Activated B cell treated with CpG ODN at 0.5 μM for 24 hours (primary cell): ENCODE data around the gene MPL. TPM values are rescaled to one million over a fixed set of nuclear protein-coding genes. Genes with fewer than 3 reads are reported as not detected.

ENCODE experiments used
- ATAC-seq: fragments of 200-7000 bp; cut with Tn5 transposase; one replicate; pipeline ENCODE4 v1.10.0; 2021; ENCODE audit warnings: low read depth, mild to moderate bottlenecking, moderate library complexity
- CTCF ChIA-PET: fragments of 350-600 bp; sonication (Branson Sonifier 250); formaldehyde crosslinking; loops from one replicate; lab custom pipeline; 2021; ENCODE audit warnings: antibody characterized with exemption; lab: Charles Lee
- POLR2A ChIA-PET: fragments of 350-600 bp; sonication (Branson Sonifier 250); formaldehyde crosslinking; loops from one replicate; lab custom pipeline; 2021; ENCODE audit warnings: antibody characterized with exemption; lab: Charles Lee
- DNase-seq: peaks from one replicate; pipeline ENCODE4 v3.0.0; 2022
- H3K27ac Mint-ChIP-seq: one replicate; pipeline ENCODE4 v1.8.0; 2020; ENCODE audit warnings: mixed read lengths
- H3K27me3 Mint-ChIP-seq: one replicate; pipeline ENCODE4 v1.8.0; 2021; ENCODE audit warnings: mixed read lengths
- H3K36me3 Mint-ChIP-seq: one replicate; pipeline ENCODE4 v1.8.0; 2021; ENCODE audit warnings: low read depth, mixed read lengths
- H3K4me1 Mint-ChIP-seq: one replicate; pipeline ENCODE4 v1.8.0; 2021; ENCODE audit warnings: mixed read lengths
- H3K4me3 Mint-ChIP-seq: one replicate; pipeline ENCODE4 v1.8.0; 2020; ENCODE audit warnings: mild to moderate bottlenecking, mixed read lengths
- H3K9me3 Mint-ChIP-seq: one replicate; pipeline ENCODE4 v1.8.0; 2020; ENCODE audit warnings: mixed read lengths
- intact Hi-C: fragments of 100-400 bp; cut with micrococcal nuclease; formaldehyde crosslinking; loops from one replicate; pipeline ENCODE4 v1.15.1; 2024
- total RNA-seq: library from RNA; stranded (reverse); gene quantifications from 2 replicates; pipeline ENCODE4 v1.2.3, GENCODE V29; 2022
- TF ChIP-seq, protein P1 (sequence below): fragments of 200-600 bp; IDR thresholded peaks from one replicate; pipeline ENCODE4 v1.8.0; 2022; ENCODE audit warnings: antibody characterized with exemption, mild to moderate bottlenecking

Gene MPL
- total RNA-seq, 1 donor from 2014 or later = not detected

DNA sequence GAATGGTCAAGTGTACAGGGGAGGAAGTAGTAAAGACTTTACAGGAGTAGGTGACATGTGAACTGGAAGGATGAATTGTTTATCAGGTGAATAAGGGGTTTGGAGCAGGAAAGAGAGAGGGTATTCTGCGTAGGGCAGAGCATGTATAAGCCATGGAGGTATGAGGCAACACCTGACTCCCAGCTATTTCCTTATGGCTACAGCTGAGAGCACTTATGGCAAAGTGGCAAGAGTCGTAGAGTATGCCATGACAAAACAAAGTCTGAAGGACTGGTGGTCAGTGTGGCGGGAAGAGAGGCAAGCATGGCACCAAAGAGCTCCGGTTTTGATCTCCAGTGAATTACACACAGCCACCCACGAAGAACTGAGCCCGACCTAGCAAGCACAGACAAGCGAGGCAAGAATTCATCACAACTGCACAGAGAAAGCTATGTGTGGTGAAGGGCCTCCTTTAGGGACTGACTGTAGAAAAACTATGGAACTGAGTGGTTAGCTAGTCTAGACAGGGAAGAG lies 39.2 kb downstream of the MPL start:
- H3K27me3 Mint-ChIP-seq = no peaks in the 10 kb centered on the region
- intact Hi-C loops = no loop called here
- DNase-seq (no peak), ATAC-seq (no peak)
- CTCF ChIA-PET = interaction anchor here (1.2 kb wide), 1 partner anchor 150 kb away, joined by 5 read pairs; no protein-coding TSS in a partner anchor
- no peaks in the 10 kb centered on the region for H3K9me3 Mint-ChIP-seq
- H3K4me3 Mint-ChIP-seq = no peak overlapping the region
- no peak overlapping the region for H3K27ac Mint-ChIP-seq
- H3K36me3 Mint-ChIP-seq = peaks cover 25% of the 10 kb centered on the region
- POLR2A ChIA-PET = interaction anchor here (0.7 to 1.2 kb wide), 2 partner anchors 9 to 13 kb away, joined by 3 to 5 read pairs; partner anchors contain the start of gene ELOVL1
- TF ChIP-seq, protein P1, sequence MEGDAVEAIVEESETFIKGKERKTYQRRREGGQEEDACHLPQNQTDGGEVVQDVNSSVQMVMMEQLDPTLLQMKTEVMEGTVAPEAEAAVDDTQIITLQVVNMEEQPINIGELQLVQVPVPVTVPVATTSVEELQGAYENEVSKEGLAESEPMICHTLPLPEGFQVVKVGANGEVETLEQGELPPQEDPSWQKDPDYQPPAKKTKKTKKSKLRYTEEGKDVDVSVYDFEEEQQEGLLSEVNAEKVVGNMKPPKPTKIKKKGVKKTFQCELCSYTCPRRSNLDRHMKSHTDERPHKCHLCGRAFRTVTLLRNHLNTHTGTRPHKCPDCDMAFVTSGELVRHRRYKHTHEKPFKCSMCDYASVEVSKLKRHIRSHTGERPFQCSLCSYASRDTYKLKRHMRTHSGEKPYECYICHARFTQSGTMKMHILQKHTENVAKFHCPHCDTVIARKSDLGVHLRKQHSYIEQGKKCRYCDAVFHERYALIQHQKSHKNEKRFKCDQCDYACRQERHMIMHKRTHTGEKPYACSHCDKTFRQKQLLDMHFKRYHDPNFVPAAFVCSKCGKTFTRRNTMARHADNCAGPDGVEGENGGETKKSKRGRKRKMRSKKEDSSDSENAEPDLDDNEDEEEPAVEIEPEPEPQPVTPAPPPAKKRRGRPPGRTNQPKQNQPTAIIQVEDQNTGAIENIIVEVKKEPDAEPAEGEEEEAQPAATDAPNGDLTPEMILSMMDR = no peak
- no peaks in the 10 kb centered on the region for H3K4me1 Mint-ChIP-seq

DNA sequence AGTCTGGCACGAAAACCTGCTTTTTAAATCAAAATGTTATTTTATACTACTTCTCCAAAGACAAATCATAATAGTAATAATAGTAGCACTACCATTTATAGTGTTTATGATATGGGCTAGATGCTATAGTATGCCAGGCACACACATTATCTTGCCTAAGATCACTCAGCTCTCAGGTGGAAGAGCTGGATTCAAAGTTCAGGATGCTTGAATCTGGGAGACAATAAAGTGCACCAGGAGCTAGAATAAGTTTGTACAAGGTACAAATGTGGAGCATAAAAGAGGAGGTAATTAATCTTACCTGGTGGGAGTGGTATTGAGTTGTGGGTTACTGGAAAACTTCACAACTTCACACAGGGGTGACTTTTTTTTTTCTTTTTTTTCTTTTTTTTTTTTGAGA lies 40.2 kb downstream of the MPL start:
- H3K4me3 Mint-ChIP-seq = no peak overlapping the region
- ChIA-PET POLR2A (interaction anchor here (0.6 to 1.1 kb wide), 2 partner anchors 8 to 9 kb away, joined by 3 to 4 read pairs; no protein-coding TSS in a partner anchor), CTCF (interaction anchor here (1.2 kb wide), 1 partner anchor 151 kb away, joined by 5 read pairs; no protein-coding TSS in a partner anchor)
- peaks cover 34% of the 10 kb centered on the region for H3K36me3 Mint-ChIP-seq
- no peaks in the 10 kb centered on the region for H3K9me3 Mint-ChIP-seq
- intact Hi-C loops = no loop called here
- ATAC-seq (no peak), DNase-seq (no peak)
- H3K4me1 Mint-ChIP-seq = no peaks in the 10 kb centered on the region
- H3K27me3 Mint-ChIP-seq = no peaks in the 10 kb centered on the region
- no peak overlapping the region for H3K27ac Mint-ChIP-seq
- TF ChIP-seq, protein P1 = no peak

DNA sequence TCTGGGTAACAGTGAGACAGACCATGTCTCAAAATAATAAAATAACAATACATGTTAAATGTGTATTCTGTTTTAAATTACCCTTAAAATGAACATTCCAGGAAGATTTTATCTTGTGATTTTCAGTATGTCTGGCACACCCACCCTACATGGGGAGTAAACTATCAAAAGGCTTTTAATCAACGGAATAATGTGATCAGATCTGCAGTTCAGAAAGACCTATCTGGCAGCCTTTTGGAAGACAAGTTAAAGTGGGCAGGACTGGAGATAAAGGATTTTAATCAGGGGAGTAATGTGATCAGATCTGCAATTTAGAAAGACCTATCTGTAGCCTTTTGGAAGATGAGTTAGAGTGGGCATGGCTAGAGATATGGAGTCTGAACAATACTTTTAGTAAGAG lies 41.9 kb downstream of the MPL start:
- Mint-ChIP-seq H3K27me3 (no peaks in the 10 kb centered on the region), H3K9me3 (no peaks in the 10 kb centered on the region), H3K4me3 (no peak overlapping the region), H3K27ac (no peak overlapping the region), H3K4me1 (no peaks in the 10 kb centered on the region), H3K36me3 (peaks cover 50% of the 10 kb centered on the region)
- TF ChIP-seq, protein P1 = no peak
- ChIA-PET POLR2A (no interaction called here), CTCF (no interaction called here)
- DNase-seq (no peak), ATAC-seq (no peak)
- intact Hi-C loops = no loop called here

DNA sequence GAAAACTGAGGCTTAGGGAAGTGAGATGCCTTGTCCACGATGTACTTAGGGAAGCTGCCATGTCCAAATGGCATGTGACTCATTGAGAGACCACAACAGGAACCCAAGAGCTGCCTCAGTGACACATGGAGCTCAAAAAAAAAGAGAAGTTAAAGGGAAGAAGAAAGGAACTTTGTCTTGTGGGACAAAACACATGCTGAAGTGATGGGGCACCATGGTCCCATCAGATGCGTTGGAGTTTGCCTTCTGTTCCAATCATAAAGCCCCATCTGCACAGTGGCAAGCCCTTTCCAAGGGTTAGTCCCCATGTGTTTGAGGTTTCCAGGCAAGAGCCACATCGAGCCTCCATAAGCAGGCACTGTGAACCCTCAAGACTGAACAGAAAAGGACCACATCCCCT lies 44.0 kb downstream of the MPL start:
- CTCF ChIA-PET = interaction anchor here (0.6 kb wide), 1 partner anchor 155 kb away, joined by 3 read pairs; no protein-coding TSS in a partner anchor
- no peak for DNase-seq
- Mint-ChIP-seq H3K27ac (no peak overlapping the region), H3K4me3 (no peak overlapping the region), H3K27me3 (no peaks in the 10 kb centered on the region), H3K36me3 (peaks cover 67% of the 10 kb centered on the region), H3K9me3 (no peaks in the 10 kb centered on the region), H3K4me1 (no peaks in the 10 kb centered on the region)
- intact Hi-C loops = no loop called here
- ATAC-seq = no peak
- TF ChIP-seq, protein P1 = no peak
- POLR2A ChIA-PET = no interaction called here

DNA sequence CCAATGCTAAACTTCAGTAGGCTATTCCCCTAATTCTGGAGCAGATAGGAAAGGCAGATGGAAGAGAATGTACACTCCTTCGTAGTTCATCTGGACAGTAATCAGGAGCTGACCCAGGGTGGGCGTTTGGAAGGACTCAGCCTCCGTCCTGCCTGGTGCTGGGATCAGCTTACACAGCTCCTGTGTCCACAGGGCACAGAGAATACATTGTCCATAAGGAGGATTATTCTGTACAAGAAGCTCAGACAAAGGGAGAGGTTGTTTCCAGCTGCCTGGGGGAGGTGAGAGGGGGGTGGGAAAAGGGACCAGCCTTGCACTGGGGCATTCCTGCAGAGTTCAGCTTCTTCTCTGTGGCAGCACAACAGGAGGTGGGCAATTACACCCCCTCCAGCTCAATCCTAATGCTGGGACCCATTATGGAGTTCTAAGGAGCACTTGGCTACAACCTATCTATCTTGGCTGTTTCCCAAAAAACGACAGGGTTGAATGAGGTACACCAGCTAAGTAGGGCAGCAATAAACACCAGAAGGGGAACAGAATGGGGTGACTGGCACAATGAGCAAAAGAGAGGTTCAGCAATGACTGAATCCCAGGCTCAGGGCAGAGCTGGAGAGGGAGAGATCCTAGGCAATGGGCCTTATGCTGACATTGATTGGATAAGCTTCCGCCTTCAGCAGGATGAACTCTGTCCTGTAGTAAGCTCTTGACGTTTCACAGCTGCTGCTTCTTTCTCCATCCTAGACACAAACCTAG lies 44.6 kb downstream of the MPL start:
- CTCF ChIA-PET = interaction anchor here (0.6 to 1.9 kb wide), 2 partner anchors 155 kb away, joined by 3 to 7 read pairs; no protein-coding TSS in a partner anchor
- H3K9me3 Mint-ChIP-seq = no peaks in the 10 kb centered on the region
- ATAC-seq = no peak
- H3K27ac Mint-ChIP-seq = no peak overlapping the region
- no peak for DNase-seq
- no peak overlapping the region for H3K4me3 Mint-ChIP-seq
- TF ChIP-seq, protein P1 = no peak
- POLR2A ChIA-PET = interaction anchor here (1.6 kb wide), 1 partner anchor 15 kb away, joined by 6 read pairs; the partner anchor contains the start of gene ELOVL1
- H3K27me3 Mint-ChIP-seq = no peaks in the 10 kb centered on the region
- H3K4me1 Mint-ChIP-seq = no peaks in the 10 kb centered on the region
- H3K36me3 Mint-ChIP-seq = peaks cover 73% of the 10 kb centered on the region
- intact Hi-C loops = no loop called here
